RCC 7860 (cell line): ENCODE measurements around the gene NXNL2.

Experiments
- DNase-seq: peaks from one replicate; pipeline ENCODE4 v3.0.0-alpha.2; 2015; ENCODE audit warnings: low spot score
- FAIRE-seq: peaks from 2 replicates; lab custom pipeline; 2012; peaks lifted over from hg19 to GRCh38; lab: Jason Lieb, UNC

Gene NXNL2

GRCh38 chr9:88534456-88535225 lies at the start of gene NXNL2:
Gene NXNL2 (plus strand): TSS chr9:88535178. CDS start chr9:88535435, 257 bp downstream.
- FAIRE-seq, result no peak
- peak; percentile 85 for DNase-seq

- DNase-seq (no peak), FAIRE-seq (no peak)
Observed at GRCh38 chr9:88488166-88488565, 46.8 kb upstream of the NXNL2 start.

- FAIRE-seq (no peak), DNase-seq (no peak)
Observed at GRCh38 chr9:88494983-88495721, 39.8 kb upstream of the NXNL2 start.

- no peak for DNase-seq
- no peak for FAIRE-seq
Observed at GRCh38 chr9:88497224-88497623, 37.8 kb upstream of the NXNL2 start.

GRCh38 chr9:88498880-88499279 lies 36.1 kb upstream of the NXNL2 start:
- FAIRE-seq (no peak), DNase-seq (no peak)

GRCh38 chr9:88501086-88501485 lies 33.9 kb upstream of the NXNL2 start:
- DNase-seq (no peak), FAIRE-seq (no peak)

GRCh38 chr9:88502552-88503034 lies 32.4 kb upstream of the NXNL2 start:
- DNase-seq, result no peak
- no peak for FAIRE-seq

GRCh38 chr9:88503081-88503844 lies 31.7 kb upstream of the NXNL2 start:
- FAIRE-seq, result no peak
- no peak for DNase-seq

- no peak for FAIRE-seq
- no peak for DNase-seq
Observed at GRCh38 chr9:88503845-88504764, 30.9 kb upstream of the NXNL2 start.

GRCh38 chr9:88508326-88508725 lies 26.7 kb upstream of the NXNL2 start:
- DNase-seq, result no peak
- no peak for FAIRE-seq

- FAIRE-seq (no peak), DNase-seq (no peak)
Observed at GRCh38 chr9:88511906-88512305, 23.1 kb upstream of the NXNL2 start.

- FAIRE-seq, result no peak
- no peak for DNase-seq
Observed at GRCh38 chr9:88514247-88514646, 20.7 kb upstream of the NXNL2 start.

- no peak for DNase-seq
- FAIRE-seq, result no peak
Observed at GRCh38 chr9:88521308-88521707, 13.7 kb upstream of the NXNL2 start.

GRCh38 chr9:88522360-88522759 lies 12.6 kb upstream of the NXNL2 start:
- no peak for DNase-seq
- no peak for FAIRE-seq

- peak; percentile 75 for FAIRE-seq
Observed at GRCh38 chr9:88523056-88523455, 11.9 kb upstream of the NXNL2 start.

GRCh38 chr9:88524911-88525310 lies 10.1 kb upstream of the NXNL2 start:
- DNase-seq (no peak), FAIRE-seq (no peak)

More at GRCh38 chr9:88523056-88523455, 11.9 kb upstream of the NXNL2 start:
- DNase-seq, result peak; percentile 85

GRCh38 chr9:88527618-88528017 lies 7.4 kb upstream of the NXNL2 start:
- DNase-seq (no peak), FAIRE-seq (no peak)

- no peak for DNase-seq
- FAIRE-seq, result no peak
Observed at GRCh38 chr9:88528080-88528790, 6.7 kb upstream of the NXNL2 start.

- no peak for FAIRE-seq
- peak; percentile 51 for DNase-seq
Observed at GRCh38 chr9:88529496-88529895, 5.5 kb upstream of the NXNL2 start.

- FAIRE-seq (peak; percentile 99), DNase-seq (peak; percentile 95)
Observed at GRCh38 chr9:88530051-88530450, 4.9 kb upstream of the NXNL2 start.
